RWPE1 (cell line): ENCODE measurements around the gene PKD2L2.
"Not testable (repeated sequence)": the region's sequence is repeated elsewhere in the genome, so short reads cannot be mapped to it uniquely, and the experiment has no call there.

Source experiments
- CTCF ChIA-PET: fragments of 350-600 bp; sonication (Branson Sonifier 250); formaldehyde crosslinking; extraction: SDS; loops from one replicate; lab custom pipeline; 2021; lab: Yijun Ruan, JAX
- POLR2A ChIA-PET: fragments of 400-600 bp; formaldehyde crosslinking; extraction: SDS; loops from one replicate; lab custom pipeline; 2020; ENCODE audit warnings: antibody characterized with exemption; ENCODE audit not compliant: low non-redundant PET; lab: Yijun Ruan, JAX
- DNase-seq: peaks from one replicate; pipeline ENCODE4 v3.0.0; 2012; ENCODE audit warnings: low spot score
- H3K27ac ChIP-seq: fragments of 450-650 bp; 2 replicates; pipeline ENCODE4 v1.5.1; 2017
- TF ChIP-seq, protein P1 (sequence below): fragments of 450-650 bp; conservative IDR thresholded peaks from 2 replicates; pipeline ENCODE4 v1.5.1; 2017; ENCODE audit warnings: low read depth, mild to moderate bottlenecking

PKD2L2 gene

DNA sequence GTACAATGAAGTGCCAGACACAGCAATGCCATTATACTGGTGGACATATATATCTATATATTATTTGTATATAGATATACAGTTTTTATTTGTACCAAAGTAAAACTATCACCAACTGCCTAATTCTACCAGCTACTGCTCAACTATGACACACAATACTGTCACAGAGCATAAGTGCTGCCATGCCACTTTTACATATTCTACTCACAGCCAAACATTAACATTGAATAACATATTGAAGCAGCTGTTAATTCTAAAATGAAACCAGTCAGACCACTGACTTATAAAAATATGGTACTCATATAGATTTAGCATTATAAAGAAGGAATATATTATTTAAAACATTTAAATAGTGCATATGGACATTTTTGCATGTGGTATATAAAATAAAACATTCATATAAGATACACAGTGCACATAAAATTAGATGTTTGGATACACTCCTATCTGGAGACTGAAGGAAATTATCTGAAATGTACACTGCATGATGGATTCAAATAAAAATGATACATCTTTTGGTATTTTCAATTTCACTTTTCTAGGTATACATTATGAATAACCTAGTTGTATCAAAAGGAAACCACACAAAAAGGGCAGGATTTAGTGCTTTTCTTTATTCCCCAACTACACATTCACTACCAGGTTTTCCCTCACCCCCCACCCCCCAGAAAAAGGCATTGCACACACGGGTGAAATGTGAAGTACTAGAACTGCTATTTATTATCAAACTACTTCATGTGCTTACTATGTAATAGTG is 48.9 kb downstream of the PKD2L2 start:
- no peak overlapping the region for H3K27ac ChIP-seq
- ChIA-PET POLR2A (no interaction called here), CTCF (interaction anchor here (0.6 to 0.7 kb wide), 2 partner anchors 51 to 441 kb away, joined by 3 to 6 read pairs; no protein-coding TSS in a partner anchor)
- TF ChIP-seq, protein P1, sequence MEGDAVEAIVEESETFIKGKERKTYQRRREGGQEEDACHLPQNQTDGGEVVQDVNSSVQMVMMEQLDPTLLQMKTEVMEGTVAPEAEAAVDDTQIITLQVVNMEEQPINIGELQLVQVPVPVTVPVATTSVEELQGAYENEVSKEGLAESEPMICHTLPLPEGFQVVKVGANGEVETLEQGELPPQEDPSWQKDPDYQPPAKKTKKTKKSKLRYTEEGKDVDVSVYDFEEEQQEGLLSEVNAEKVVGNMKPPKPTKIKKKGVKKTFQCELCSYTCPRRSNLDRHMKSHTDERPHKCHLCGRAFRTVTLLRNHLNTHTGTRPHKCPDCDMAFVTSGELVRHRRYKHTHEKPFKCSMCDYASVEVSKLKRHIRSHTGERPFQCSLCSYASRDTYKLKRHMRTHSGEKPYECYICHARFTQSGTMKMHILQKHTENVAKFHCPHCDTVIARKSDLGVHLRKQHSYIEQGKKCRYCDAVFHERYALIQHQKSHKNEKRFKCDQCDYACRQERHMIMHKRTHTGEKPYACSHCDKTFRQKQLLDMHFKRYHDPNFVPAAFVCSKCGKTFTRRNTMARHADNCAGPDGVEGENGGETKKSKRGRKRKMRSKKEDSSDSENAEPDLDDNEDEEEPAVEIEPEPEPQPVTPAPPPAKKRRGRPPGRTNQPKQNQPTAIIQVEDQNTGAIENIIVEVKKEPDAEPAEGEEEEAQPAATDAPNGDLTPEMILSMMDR, result no peak
- DNase-seq, result no peak

DNA sequence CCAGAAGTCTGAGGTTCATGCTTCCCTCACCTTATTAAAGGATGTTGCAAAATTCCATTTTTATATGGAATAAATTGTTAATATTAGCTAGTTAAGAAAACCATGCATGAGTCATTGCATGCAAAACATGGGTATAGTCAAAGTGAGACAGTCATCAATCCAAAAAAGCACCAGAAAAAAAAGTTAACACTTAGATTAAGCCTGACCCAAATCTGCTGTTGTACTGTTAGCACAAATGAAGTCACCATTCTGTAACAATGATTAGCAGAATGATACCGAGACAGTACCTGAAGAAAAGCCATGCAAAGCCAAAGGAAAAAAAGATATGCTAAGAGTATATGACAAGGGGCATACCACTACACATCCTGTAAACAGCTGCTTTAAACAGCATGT is 49.5 kb downstream of the PKD2L2 start:
- TF ChIP-seq, protein P1, result no peak
- ChIA-PET CTCF (no interaction called here), POLR2A (no interaction called here)
- no peak overlapping the region for H3K27ac ChIP-seq
- no peak for DNase-seq

DNA sequence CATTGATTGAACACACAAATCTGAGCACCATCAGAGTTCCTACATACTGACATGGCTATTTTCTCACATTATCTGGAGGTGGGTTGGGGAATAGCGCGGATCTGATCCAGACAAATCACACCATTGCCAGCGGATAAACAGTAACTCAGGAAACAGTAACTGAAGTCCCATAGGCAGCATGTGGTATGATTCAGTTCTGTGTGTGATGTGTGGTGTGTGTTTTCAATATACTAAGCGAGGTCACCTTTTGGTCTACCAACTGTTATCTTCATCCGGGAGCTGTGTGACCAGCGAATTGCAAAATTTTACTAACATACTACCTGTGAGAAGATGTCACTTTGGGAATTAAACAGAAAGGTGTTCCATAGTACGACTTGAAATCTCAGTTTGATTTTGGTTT is 50.1 kb downstream of the PKD2L2 start:
- H3K27ac ChIP-seq, result no peak overlapping the region
- ChIA-PET CTCF (no interaction called here), POLR2A (no interaction called here)
- no peak for DNase-seq
- TF ChIP-seq, protein P1, result no peak

DNA sequence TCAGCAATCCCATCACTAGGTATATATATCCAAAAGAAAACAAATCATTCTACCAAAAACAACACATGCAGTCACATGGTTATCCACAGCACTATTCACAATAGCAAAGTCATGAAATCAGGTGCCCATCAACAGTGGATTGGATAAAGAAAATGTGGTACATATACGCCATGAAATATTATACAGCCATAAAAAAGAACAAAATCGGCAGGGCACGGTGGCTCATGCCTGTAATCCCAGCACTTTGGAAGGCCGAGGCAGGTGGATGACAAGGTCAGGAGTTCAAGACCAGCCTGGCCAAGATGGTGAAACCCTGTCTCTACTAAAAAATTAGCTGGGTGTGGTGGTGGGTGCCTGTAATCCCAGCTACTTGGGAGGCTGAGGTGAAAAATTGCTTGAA is 55.0 kb downstream of the PKD2L2 start:
- H3K27ac ChIP-seq, POLR2A ChIA-PET, CTCF ChIA-PET, DNase-seq: not testable (repeated sequence)

DNA sequence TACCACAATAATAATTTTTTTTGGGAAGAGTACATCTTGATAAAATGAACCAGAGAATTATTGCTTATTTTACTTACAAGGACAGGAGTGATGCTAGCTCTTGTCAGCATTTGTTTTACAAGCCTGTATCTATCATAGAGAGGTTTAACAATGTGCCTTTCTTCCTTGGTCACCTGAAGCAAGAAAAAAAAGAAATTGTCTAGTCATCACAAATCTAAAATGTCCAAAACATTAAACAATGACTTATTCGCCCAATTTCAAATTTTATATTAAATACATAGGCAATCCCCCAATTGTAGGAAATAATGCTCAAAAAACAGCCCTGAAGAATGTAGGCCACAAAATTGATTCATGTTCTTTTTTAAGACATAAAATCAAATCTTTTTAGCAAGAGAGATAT is 56.6 kb downstream of the PKD2L2 start:
- DNase-seq, result no peak
- ChIA-PET CTCF (interaction anchor here (0.7 kb wide), 1 partner anchor 55 kb away, joined by 3 read pairs; no protein-coding TSS in a partner anchor), POLR2A (no interaction called here)
- TF ChIP-seq, protein P1, result no peak
- H3K27ac ChIP-seq, result no peak overlapping the region

DNA sequence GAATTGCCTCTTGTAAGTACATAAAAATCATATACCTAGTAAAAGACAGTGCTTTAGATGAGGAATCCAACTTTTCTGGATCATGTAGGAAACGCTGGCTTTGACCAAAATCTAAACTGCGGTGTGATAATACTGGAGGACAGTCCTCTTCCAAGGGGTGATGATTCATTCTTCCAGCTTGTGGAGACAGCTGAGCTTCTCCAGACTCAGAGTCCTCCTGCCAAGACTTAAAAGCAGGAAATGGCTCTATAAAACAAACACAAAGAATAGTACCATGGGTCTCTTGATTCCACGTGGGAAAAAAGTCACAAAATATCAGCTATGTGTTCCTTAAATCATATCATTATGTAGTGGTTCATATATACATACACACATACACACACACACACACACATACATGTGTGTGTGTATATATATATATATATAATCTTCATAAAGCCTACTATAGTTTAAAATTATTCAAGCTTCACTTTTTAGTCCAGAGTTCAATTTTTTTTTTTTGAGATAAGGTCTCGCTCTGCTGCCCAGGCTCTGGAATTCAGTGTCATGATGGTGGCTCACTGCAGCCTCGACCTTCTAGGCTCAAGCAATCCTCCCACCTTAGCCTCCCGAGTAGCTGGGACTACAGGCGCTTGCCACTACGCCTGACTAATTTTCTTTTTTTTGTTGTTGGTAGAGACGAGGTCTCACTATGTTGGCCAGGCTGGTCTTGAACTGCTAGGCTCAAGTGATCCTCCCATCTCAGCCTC is 65.0 kb downstream of the PKD2L2 start:
- H3K27ac ChIP-seq, result peak overlapping the region; percentile 67
- ChIA-PET CTCF (interaction anchor here (0.6 to 1.4 kb wide), 6 partner anchors 19 to 203 kb away, joined by 3 to 5 read pairs (median 3); no protein-coding TSS in a partner anchor), POLR2A (no interaction called here)
- TF ChIP-seq, protein P1, result no peak
- peak; percentile 63 for DNase-seq
